HEK293T (cell line): Measurements from ENCODE around the gene HSPG2.

Experiments
- ARNT ChIP-seq: fragments of 450-650 bp; IDR thresholded peaks from 2 replicates; pipeline ENCODE4 v1.6.1; 2017; ENCODE audit warnings: mild to moderate bottlenecking
- BHLHE40 ChIP-seq: fragments of 450-650 bp; IDR thresholded peaks from 2 replicates; pipeline ENCODE4 v1.6.1; 2016; ENCODE audit warnings: mild to moderate bottlenecking, moderate library complexity, borderline replicate concordance
- CTBP1 ChIP-seq: fragments of 450-650 bp; IDR thresholded peaks from 2 replicates; pipeline ENCODE4 v1.6.1; 2016; ENCODE audit warnings: borderline replicate concordance
- ELF4 ChIP-seq: fragments of 450-650 bp; IDR thresholded peaks from 2 replicates; pipeline ENCODE4 v1.6.1; 2017; ENCODE audit warnings: antibody characterized with exemption
- FOXA1 ChIP-seq: fragments of 450-650 bp; IDR thresholded peaks from 2 replicates; pipeline ENCODE4 v1.6.1; 2016; ENCODE audit warnings: mild to moderate bottlenecking
- FOXK2 ChIP-seq: fragments of 450-650 bp; IDR thresholded peaks from 2 replicates; pipeline ENCODE4 v1.6.1; 2016; ENCODE audit warnings: mild to moderate bottlenecking
- FOXM1 ChIP-seq: fragments of 450-650 bp; IDR thresholded peaks from 2 replicates; pipeline ENCODE4 v1.6.1; 2017; ENCODE audit warnings: mild to moderate bottlenecking, borderline replicate concordance
- HDGF ChIP-seq: fragments of 450-650 bp; IDR thresholded peaks from 2 replicates; pipeline ENCODE4 v1.6.1; 2017; ENCODE audit warnings: antibody characterized with exemption, borderline replicate concordance
- L3MBTL2 ChIP-seq: fragments of 450-650 bp; conservative IDR thresholded peaks from 2 replicates; pipeline ENCODE4 v1.6.1; 2016; ENCODE audit warnings: mild to moderate bottlenecking
- NFRKB ChIP-seq: fragments of 450-650 bp; IDR thresholded peaks from 2 replicates; pipeline ENCODE4 v1.6.1; 2016; ENCODE audit warnings: mild to moderate bottlenecking, moderate library complexity
- PKNOX1 ChIP-seq: fragments of 450-650 bp; IDR thresholded peaks from 2 replicates; pipeline ENCODE4 v1.6.1; 2016
- SP1 ChIP-seq: fragments of 450-650 bp; IDR thresholded peaks from 2 replicates; pipeline ENCODE4 v1.6.1; 2017
- TARDBP ChIP-seq: fragments of 450-650 bp; IDR thresholded peaks from 2 replicates; pipeline ENCODE4 v1.6.1; 2016
- ZNF384 ChIP-seq: fragments of 450-650 bp; IDR thresholded peaks from 2 replicates; pipeline ENCODE4 v1.6.1; 2016

- TF ChIP-seq L3MBTL2 (no peak), FOXM1 (no peak), SP1 (no peak), CTBP1 (no peak), TARDBP (no peak), NFRKB (no peak), FOXK2 (no peak), HDGF (no peak), BHLHE40 (no peak), ELF4 (no peak), PKNOX1 (no peak), ARNT (no peak), FOXA1 (no peak), ZNF384 (no peak)
Observed at GRCh38 chr1:21961337-21961736, 24.2 kb upstream of the HSPG2 start.
